ENCODE data around the gene B9D1.

GRCh38 chr17:19398301-19399181 is 36.0 kb upstream of the B9D1 start:
- no peak for TF ChIP-seq CTCF (IDR thresholded peaks at IDR 0.05)
- no peak for TF ChIP-seq POLR2A (IDR thresholded peaks at IDR 0.05)

Measured in uterus (tissue), 2 donors.